Measurements from ENCODE around the gene TIMM10B.

DNA sequence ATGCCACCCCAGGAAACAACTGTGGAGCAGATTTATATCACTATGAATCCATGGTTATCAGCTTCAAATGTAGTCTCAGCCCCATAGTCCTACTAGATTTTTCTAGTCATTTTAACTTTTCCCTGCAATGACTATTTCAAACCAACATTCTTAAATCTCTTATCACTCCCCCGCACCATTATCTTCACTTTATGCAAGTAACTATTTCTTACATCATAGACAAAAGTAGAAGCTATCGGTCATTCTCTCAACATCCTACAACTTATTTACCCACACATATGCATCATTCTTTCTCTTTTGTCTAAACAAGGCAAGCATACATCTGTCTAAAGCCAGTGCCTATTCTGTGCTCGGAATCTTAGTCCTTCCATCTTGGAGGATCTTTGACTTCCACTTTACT is 4.4 kb downstream of the TIMM10B start:
- TF ChIP-seq POLR2AphosphoS5 (IDR thresholded peaks at IDR 0.05; ENCODE audit: low read depth, low read length) (no peak), POLR2A (IDR thresholded peaks at IDR 0.05; ENCODE audit: low read depth, low read length) (no peak), TAF1 (IDR thresholded peaks at IDR 0.05; ENCODE audit: borderline replicate concordance, low read depth, low read length) (no peak)

All from GM12892 (cell line).